Loucy (cell line): ENCODE results near the gene BCR.

ENCODE experiments used
- EZH2phosphoT487 ChIP-seq: fragments of 200-600 bp; IDR thresholded peaks from 2 replicates; pipeline ENCODE4 v1.6.1; 2018; ENCODE audit warnings: antibody characterized with exemption, mild to moderate bottlenecking, moderate library complexity, borderline replicate concordance
- TF ChIP-seq, protein P1 (sequence below): fragments of 200-600 bp; sonication (generic); conservative IDR thresholded peaks from 2 replicates; pipeline ENCODE4 v1.5.1; 2014; ENCODE audit warnings: mild to moderate bottlenecking, antibody characterized with exemption, low read length

DNA sequence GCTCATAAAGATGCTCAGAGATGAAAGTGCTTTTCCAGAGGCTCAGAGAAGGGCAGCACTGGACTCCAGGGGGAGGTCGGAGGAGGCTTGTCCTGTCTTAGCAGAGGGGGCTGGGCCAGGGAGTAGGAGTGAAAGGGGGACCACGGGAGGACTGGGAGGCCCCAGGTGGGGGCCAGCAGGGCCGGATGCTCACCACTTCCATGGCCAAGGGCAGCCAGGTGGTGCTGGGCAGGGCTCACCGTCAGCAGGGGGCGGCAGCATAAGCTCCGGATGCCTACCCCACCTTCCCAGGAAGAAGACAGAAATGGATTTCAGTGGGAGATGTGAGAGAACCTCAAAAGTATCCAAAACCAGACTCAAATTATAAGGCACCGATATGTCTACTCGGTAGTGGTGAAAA lies 24.0 kb upstream of the BCR start:
- TF ChIP-seq, protein P1, sequence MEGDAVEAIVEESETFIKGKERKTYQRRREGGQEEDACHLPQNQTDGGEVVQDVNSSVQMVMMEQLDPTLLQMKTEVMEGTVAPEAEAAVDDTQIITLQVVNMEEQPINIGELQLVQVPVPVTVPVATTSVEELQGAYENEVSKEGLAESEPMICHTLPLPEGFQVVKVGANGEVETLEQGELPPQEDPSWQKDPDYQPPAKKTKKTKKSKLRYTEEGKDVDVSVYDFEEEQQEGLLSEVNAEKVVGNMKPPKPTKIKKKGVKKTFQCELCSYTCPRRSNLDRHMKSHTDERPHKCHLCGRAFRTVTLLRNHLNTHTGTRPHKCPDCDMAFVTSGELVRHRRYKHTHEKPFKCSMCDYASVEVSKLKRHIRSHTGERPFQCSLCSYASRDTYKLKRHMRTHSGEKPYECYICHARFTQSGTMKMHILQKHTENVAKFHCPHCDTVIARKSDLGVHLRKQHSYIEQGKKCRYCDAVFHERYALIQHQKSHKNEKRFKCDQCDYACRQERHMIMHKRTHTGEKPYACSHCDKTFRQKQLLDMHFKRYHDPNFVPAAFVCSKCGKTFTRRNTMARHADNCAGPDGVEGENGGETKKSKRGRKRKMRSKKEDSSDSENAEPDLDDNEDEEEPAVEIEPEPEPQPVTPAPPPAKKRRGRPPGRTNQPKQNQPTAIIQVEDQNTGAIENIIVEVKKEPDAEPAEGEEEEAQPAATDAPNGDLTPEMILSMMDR, result no peak; the same call in 1 of the 2 replicates
- TF ChIP-seq EZH2phosphoT487, result no peak
